Measurements from ENCODE around the gene STARD4.

GRCh38 chr5:111493031-111493430 is 19.3 kb downstream of the STARD4 start:
- TF ChIP-seq, protein P1, sequence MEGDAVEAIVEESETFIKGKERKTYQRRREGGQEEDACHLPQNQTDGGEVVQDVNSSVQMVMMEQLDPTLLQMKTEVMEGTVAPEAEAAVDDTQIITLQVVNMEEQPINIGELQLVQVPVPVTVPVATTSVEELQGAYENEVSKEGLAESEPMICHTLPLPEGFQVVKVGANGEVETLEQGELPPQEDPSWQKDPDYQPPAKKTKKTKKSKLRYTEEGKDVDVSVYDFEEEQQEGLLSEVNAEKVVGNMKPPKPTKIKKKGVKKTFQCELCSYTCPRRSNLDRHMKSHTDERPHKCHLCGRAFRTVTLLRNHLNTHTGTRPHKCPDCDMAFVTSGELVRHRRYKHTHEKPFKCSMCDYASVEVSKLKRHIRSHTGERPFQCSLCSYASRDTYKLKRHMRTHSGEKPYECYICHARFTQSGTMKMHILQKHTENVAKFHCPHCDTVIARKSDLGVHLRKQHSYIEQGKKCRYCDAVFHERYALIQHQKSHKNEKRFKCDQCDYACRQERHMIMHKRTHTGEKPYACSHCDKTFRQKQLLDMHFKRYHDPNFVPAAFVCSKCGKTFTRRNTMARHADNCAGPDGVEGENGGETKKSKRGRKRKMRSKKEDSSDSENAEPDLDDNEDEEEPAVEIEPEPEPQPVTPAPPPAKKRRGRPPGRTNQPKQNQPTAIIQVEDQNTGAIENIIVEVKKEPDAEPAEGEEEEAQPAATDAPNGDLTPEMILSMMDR (conservative IDR thresholded peaks at IDR 0.05; ENCODE audit: low read length), result no peak
- no peak for TF ChIP-seq EZH2phosphoT487 (IDR thresholded peaks at IDR 0.05; ENCODE audit: borderline replicate concordance, low read depth, low read length)
